ENCODE results near the gene U2AF2. TPM values are rescaled to one million over a fixed set of nuclear protein-coding genes. Genes with fewer than 3 reads are reported as not detected.

U2AF2 gene
- total and polyA plus RNA-seq, 2 of the 8 experiments (the other 6 are each of a cell fraction or from before 2014, with no cell fraction given): 162 to 252 TPM

GRCh38 chr19:55674841-55675660 lies 20.2 kb downstream of the U2AF2 start, which contains the start of gene EPN1 (continued):
- TF ChIP-seq CHD1 (IDR thresholded peaks at IDR 0.05; ENCODE audit: low read depth, low read length): no peak
- no peak for TF ChIP-seq TEAD4 (IDR thresholded peaks at IDR 0.05; ENCODE audit: low read depth, low read length)
- no peak for TF ChIP-seq TAF7 (optimal IDR thresholded peaks at IDR 0.05; ENCODE audit: borderline replicate concordance, low read depth, low read length)
- peak; percentile 55 to 66; a peak in 3 of 4 replicates for TF ChIP-seq SIN3A (conservative IDR thresholded peaks at IDR 0.05 in 1 of 2, IDR thresholded peaks at IDR 0.05 in 1 of 2; ENCODE audit: low read depth in 1 of 2, low read length in 2 of 2)
- no peak for TF ChIP-seq KDM1A (IDR thresholded peaks at IDR 0.05; ENCODE audit: borderline replicate concordance, low read length)
- TF ChIP-seq SRF (IDR thresholded peaks at IDR 0.05; ENCODE audit: low read depth, low read length): no peak
- no peak for TF ChIP-seq YY1 (IDR thresholded peaks at IDR 0.05; ENCODE audit: low read depth, low read length)
- no peak for TF ChIP-seq MAFK (IDR thresholded peaks at IDR 0.05; ENCODE audit: low read depth, low read length)
- TF ChIP-seq NANOG (IDR thresholded peaks at IDR 0.05; ENCODE audit: insufficient read depth, low read depth, low read length, poor library complexity, severe bottlenecking): no peak
- peak; percentile 62 for TF ChIP-seq ASH2L (IDR thresholded peaks at IDR 0.05; ENCODE audit: low read length)
- 0 out of 2 replicates have a peak, but pooled peaks have one; percentile 29 for TF ChIP-seq E2F6 (IDR thresholded peaks at IDR 0.05)

All from H1 (cell line).